Activated T-cell treated with anti-CD3 and anti-CD28 coated beads, Interleukin-2, amount 50 U/mL, for 24 hours (primary cell): Measurements from ENCODE around the gene CPT1C.

Source experiments
- DNase-seq: peaks from one replicate; pipeline ENCODE4 v3.0.0-alpha.2; 2020
- H3K27ac Mint-ChIP-seq: 2 replicates; pipeline ENCODE4 v1.8.0; 2020; ENCODE audit warnings: mild to moderate bottlenecking, mixed read lengths
- H3K27me3 Mint-ChIP-seq: 2 replicates; pipeline ENCODE4 v1.8.0; 2020; ENCODE audit warnings: mixed read lengths
- H3K36me3 Mint-ChIP-seq: 2 replicates; pipeline ENCODE4 v1.8.0; 2020; ENCODE audit warnings: low read depth, mixed read lengths
- H3K4me1 Mint-ChIP-seq: 2 replicates; pipeline ENCODE4 v1.8.0; 2020; ENCODE audit warnings: low read depth, mixed read lengths
- H3K4me3 Mint-ChIP-seq: 2 replicates; pipeline ENCODE4 v1.8.0; 2020; ENCODE audit warnings: mild to moderate bottlenecking, moderate library complexity, mixed read lengths
- H3K9me3 Mint-ChIP-seq: 2 replicates; pipeline ENCODE4 v1.8.0; 2020; ENCODE audit warnings: mixed read lengths

CPT1C gene

GRCh38 chr19:49655570-49656455 lies 35.1 kb upstream of the CPT1C start:
- Mint-ChIP-seq H3K27ac (peak overlapping the region; percentile 36), H3K36me3 (peaks cover 79% of the 10 kb centered on the region), H3K4me1 (peaks cover 8% of the 10 kb centered on the region), H3K9me3 (no peaks in the 10 kb centered on the region), H3K4me3 (no peak overlapping the region), H3K27me3 (no peaks in the 10 kb centered on the region)
- DNase-seq, result no peak

- Mint-ChIP-seq H3K4me3 (no peak overlapping the region), H3K36me3 (peaks cover 84% of the 10 kb centered on the region), H3K9me3 (no peaks in the 10 kb centered on the region), H3K27ac (peak overlapping the region; percentile 36), H3K4me1 (peaks cover 8% of the 10 kb centered on the region), H3K27me3 (no peaks in the 10 kb centered on the region)
- no peak for DNase-seq
Observed at GRCh38 chr19:49656456-49657109, 34.3 kb upstream of the CPT1C start.

GRCh38 chr19:49657493-49658138 lies 33.3 kb upstream of the CPT1C start:
- Mint-ChIP-seq H3K4me1 (peaks cover 13% of the 10 kb centered on the region), H3K27ac (peak overlapping the region; percentile 30), H3K4me3 (no peak overlapping the region), H3K27me3 (no peaks in the 10 kb centered on the region), H3K9me3 (no peaks in the 10 kb centered on the region), H3K36me3 (peaks cover 90% of the 10 kb centered on the region)
- no peak for DNase-seq

- Mint-ChIP-seq H3K4me3 (no peak overlapping the region), H3K36me3 (peaks cover 91% of the 10 kb centered on the region), H3K4me1 (peaks cover 18% of the 10 kb centered on the region), H3K27me3 (no peaks in the 10 kb centered on the region), H3K9me3 (no peaks in the 10 kb centered on the region), H3K27ac (no peak overlapping the region)
- DNase-seq, result no peak
Observed at GRCh38 chr19:49658139-49658517, 32.8 kb upstream of the CPT1C start.

GRCh38 chr19:49658566-49659442 lies 32.1 kb upstream of the CPT1C start:
- Mint-ChIP-seq H3K4me3 (no peak overlapping the region), H3K36me3 (peaks cover 94% of the 10 kb centered on the region), H3K27me3 (no peaks in the 10 kb centered on the region), H3K27ac (peak overlapping the region; percentile 59), H3K9me3 (no peaks in the 10 kb centered on the region), H3K4me1 (peaks cover 25% of the 10 kb centered on the region)
- no peak for DNase-seq

GRCh38 chr19:49660338-49660961 lies 30.5 kb upstream of the CPT1C start:
- peaks cover 94% of the 10 kb centered on the region for H3K36me3 Mint-ChIP-seq
- peaks cover 32% of the 10 kb centered on the region for H3K4me1 Mint-ChIP-seq
- H3K27me3 Mint-ChIP-seq, result no peaks in the 10 kb centered on the region
- peak overlapping the region; percentile 55 for H3K27ac Mint-ChIP-seq
- no peak for DNase-seq
- no peaks in the 10 kb centered on the region for H3K9me3 Mint-ChIP-seq
- no peak overlapping the region for H3K4me3 Mint-ChIP-seq

GRCh38 chr19:49662011-49662410 lies 28.9 kb upstream of the CPT1C start:
- H3K4me3 Mint-ChIP-seq, result no peak overlapping the region

GRCh38 chr19:49663224-49663623 lies 27.7 kb upstream of the CPT1C start:
- DNase-seq, result no peak
- peak overlapping the region; percentile 99 for H3K4me3 Mint-ChIP-seq
- peak overlapping the region; percentile 99 for H3K27ac Mint-ChIP-seq
- H3K4me1 Mint-ChIP-seq, result peaks cover 46% of the 10 kb centered on the region
- no peaks in the 10 kb centered on the region for H3K9me3 Mint-ChIP-seq
- no peaks in the 10 kb centered on the region for H3K27me3 Mint-ChIP-seq
- peaks cover 82% of the 10 kb centered on the region for H3K36me3 Mint-ChIP-seq

More at GRCh38 chr19:49662011-49662410, 28.9 kb upstream of the CPT1C start:
- Mint-ChIP-seq H3K27ac (peak overlapping the region; percentile 63), H3K9me3 (no peaks in the 10 kb centered on the region), H3K27me3 (no peaks in the 10 kb centered on the region), H3K4me1 (peaks cover 42% of the 10 kb centered on the region), H3K36me3 (peaks cover 85% of the 10 kb centered on the region)
- no peak for DNase-seq

GRCh38 chr19:49664171-49665035 lies 26.5 kb upstream of the CPT1C start:
- H3K36me3 Mint-ChIP-seq, result peaks cover 76% of the 10 kb centered on the region
- peak overlapping the region; percentile 99 for H3K4me3 Mint-ChIP-seq
- H3K27ac Mint-ChIP-seq, result peak overlapping the region; percentile 99
- DNase-seq, result peak; percentile 93
- H3K4me1 Mint-ChIP-seq, result peaks cover 42% of the 10 kb centered on the region
- no peaks in the 10 kb centered on the region for H3K9me3 Mint-ChIP-seq
- no peaks in the 10 kb centered on the region for H3K27me3 Mint-ChIP-seq

- no peak for DNase-seq
- Mint-ChIP-seq H3K9me3 (no peaks in the 10 kb centered on the region), H3K4me3 (peak overlapping the region; percentile 99), H3K27me3 (no peaks in the 10 kb centered on the region), H3K4me1 (peaks cover 43% of the 10 kb centered on the region), H3K27ac (peak overlapping the region; percentile 99), H3K36me3 (peaks cover 76% of the 10 kb centered on the region)
Observed at GRCh38 chr19:49665036-49665350, 25.9 kb upstream of the CPT1C start.

- DNase-seq, result peak; percentile 99
- no peaks in the 10 kb centered on the region for H3K9me3 Mint-ChIP-seq
- no peaks in the 10 kb centered on the region for H3K27me3 Mint-ChIP-seq
- H3K27ac Mint-ChIP-seq, result peak within 1 kb of the TSS; percentile 99
- peaks cover 41% of the 10 kb centered on the region for H3K4me1 Mint-ChIP-seq
- H3K36me3 Mint-ChIP-seq, result peaks cover 74% of the 10 kb centered on the region
- peak within 1 kb of the TSS; percentile 99 for H3K4me3 Mint-ChIP-seq
Observed at GRCh38 chr19:49665351-49666119, 25.4 kb upstream of the CPT1C start, which contains the start of the genes BCL2L12 and IRF3. TSS of gene BCL2L12 (plus strand) at chr19:49665933. CDS start at chr19:49666693, 760 bp downstream. TSS of gene IRF3 (minus strand) at chr19:49665857. CDS start at chr19:49664838, 1,019 bp downstream.

- H3K27ac Mint-ChIP-seq, result peak overlapping the region; percentile 99
- no peak for DNase-seq
- peaks cover 74% of the 10 kb centered on the region for H3K36me3 Mint-ChIP-seq
Observed at GRCh38 chr19:49666120-49666444, 24.8 kb upstream of the CPT1C start.

More at GRCh38 chr19:49666120-49666444, 24.8 kb upstream of the CPT1C start:
- H3K4me3 Mint-ChIP-seq, result peak overlapping the region; percentile 99
- H3K4me1 Mint-ChIP-seq, result peaks cover 41% of the 10 kb centered on the region
- H3K27me3 Mint-ChIP-seq, result no peaks in the 10 kb centered on the region
- no peaks in the 10 kb centered on the region for H3K9me3 Mint-ChIP-seq
